GM12891 (cell line): ENCODE data around the gene MMADHC.

Experiments used
- POLR2A ChIP-seq: IDR thresholded peaks from 2 replicates; pipeline ENCODE4 v1.6.1; 2011; ENCODE audit warnings: low read depth, low read length, control low read depth
- POU2F2 ChIP-seq: IDR thresholded peaks from 2 replicates; pipeline ENCODE4 v1.6.1; 2011; ENCODE audit warnings: low read depth, mild to moderate bottlenecking, control low read depth, low read length, moderate library complexity

- no peak for TF ChIP-seq POU2F2
- no peak for TF ChIP-seq POLR2A
These were observed 25.3 kb downstream of the MMADHC start for GRCh38 chr2:149562324-149562723.
